T-helper 17 cell (primary cell): ENCODE results near the gene EGR4. TPM values are rescaled to one million over a fixed set of nuclear protein-coding genes. Genes with fewer than 3 reads are reported as not detected.
A peak's percentile ranks its signal among the peaks of the same experiment; 100 is the strongest.

ENCODE experiments used
- ATAC-seq: fragments of 150-1000 bp; cut with Tn5 transposase; 2 replicates; pipeline ENCODE4 v1.10.0; 2021; ENCODE audit warnings: mild to moderate bottlenecking, moderate library complexity
- DNase-seq, 3 donors: peaks; one replicate each; pipeline versions ENCODE4 v3.0.0 to v3.0.0-alpha.2; 2020 to 2021
- H3K9me3 ChIP-seq: one replicate; pipeline ENCODE4 v1.7.0; 2013; ENCODE audit warnings: low read length, mild to moderate bottlenecking; ENCODE audit not compliant: control insufficient read depth, poor library complexity, severe bottlenecking
- H3K27ac Mint-ChIP-seq: one replicate; pipeline ENCODE4 v1.8.0; 2022; ENCODE audit warnings: mild to moderate bottlenecking, moderate library complexity, mixed read lengths
- H3K27me3 Mint-ChIP-seq: one replicate; pipeline ENCODE4 v1.8.0; 2022; ENCODE audit warnings: mixed read lengths
- H3K36me3 Mint-ChIP-seq: one replicate; pipeline ENCODE4 v1.8.0; 2022; ENCODE audit warnings: low read depth, mixed read lengths
- H3K4me1 Mint-ChIP-seq: one replicate; pipeline ENCODE4 v1.8.0; 2022; ENCODE audit warnings: mild to moderate bottlenecking, mixed read lengths
- H3K4me3 Mint-ChIP-seq: one replicate; pipeline ENCODE4 v1.8.0; 2022; ENCODE audit warnings: mild to moderate bottlenecking, moderate library complexity, mixed read lengths
- total RNA-seq, 4 donors: library from RNA in 2 of 4; stranded (reverse) in 2 of 4; gene quantifications; one replicate each; pipeline ENCODE4 v1.2.3 and lab custom pipeline; 2022 to 2026

Gene EGR4
- total RNA-seq, 2 donors from 2014 or later = 0.52 to 0.70 TPM

DNA sequence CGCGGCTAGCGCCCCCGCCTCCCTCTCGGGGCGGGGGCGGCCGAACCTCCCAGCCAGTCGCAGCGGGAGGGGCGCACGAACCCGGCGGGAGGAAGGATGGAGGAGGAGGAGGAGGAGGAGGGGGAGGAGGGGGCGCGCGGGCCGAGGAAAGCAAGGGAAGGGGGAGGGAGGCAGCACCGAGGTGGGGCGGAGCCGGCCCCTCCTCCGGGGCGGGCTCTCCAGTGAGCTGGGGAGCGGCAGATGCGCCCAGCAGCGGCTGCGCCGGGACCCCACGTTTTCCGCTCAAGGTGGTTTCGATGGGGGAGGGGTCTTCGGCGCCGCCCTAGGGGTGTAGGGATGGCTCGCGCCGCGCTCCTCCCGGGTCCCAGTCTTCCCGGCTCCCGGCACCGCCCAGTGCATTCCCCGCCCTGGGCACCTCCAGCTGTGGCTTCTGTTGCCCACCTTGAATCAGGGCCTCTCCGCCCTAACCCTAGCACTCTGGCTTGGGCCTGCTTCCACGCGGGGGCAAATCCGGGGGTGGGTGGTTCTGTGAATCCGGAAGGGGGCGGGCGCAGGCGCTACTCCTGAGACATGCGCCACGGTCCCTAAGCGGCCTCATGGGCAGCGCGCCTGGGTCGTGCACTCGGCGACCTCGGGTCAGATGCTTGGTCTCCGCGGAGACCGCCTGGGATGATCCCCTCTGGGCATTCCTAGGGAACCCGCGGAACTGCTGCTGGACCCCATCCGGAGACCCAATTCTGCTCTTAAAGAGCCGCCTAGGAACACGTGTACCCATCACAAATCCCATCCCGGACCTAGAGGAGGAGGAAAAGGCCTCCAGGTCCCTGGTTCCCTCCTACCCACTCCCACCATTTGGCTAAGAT lies 8.8 kb downstream of the EGR4 start, which contains the start of gene FBXO41:
FBXO41 (minus strand) TSS at position 183 of the 863 bp plus-strand sequence. CDS start 14,848 bp downstream, outside the sequence.
- Mint-ChIP-seq H3K27ac (no peak within 1 kb of the TSS), H3K4me3 (peak within 1 kb of the TSS; percentile 87), H3K36me3 (peaks cover 5% of the 10 kb centered on the region), H3K27me3 (peaks cover 34% of the 10 kb centered on the region), H3K4me1 (peaks cover 17% of the 10 kb centered on the region)
- DNase-seq (peak in 2 of 3 donors; percentile 46 to 55), ATAC-seq (peak; percentile 80)
- no peaks in the 10 kb centered on the region for H3K9me3 ChIP-seq

DNA sequence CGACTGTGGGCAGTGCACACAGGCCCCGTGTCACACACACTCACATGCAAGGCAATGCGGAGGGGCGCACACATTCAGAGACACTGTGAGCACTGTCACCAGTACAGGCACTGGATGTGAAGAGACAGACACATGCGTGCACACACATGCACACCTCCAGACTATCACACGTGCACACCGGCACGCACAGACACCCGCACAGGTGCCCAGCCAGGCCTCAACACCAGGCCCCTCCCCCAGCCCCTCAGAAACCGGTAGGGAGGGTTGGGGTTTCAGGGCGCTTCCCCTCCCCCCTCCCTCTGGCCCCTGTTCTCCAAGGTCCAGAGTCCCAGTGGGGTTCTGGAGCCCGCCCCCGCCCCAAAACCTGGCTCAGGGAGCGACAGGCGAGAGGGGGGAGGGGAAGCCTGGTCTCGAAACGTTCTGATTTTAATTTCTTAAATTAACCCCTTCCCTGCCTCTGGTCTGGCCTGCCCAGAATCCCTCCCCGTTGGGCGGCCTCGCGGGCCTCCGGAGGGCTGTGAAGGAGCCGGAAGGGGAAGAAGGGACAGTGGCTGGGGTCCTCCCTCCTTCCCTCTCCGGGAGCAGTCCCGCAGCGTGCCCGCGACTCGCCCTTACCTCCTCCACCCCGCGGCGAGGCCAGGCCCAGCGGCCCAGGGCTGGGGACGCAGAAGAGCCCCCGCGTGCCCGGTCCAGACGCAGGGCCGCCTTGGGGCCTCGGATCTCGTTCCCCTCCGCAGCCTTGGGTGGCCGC lies 9.6 kb downstream of the EGR4 start:
- H3K27ac Mint-ChIP-seq = no peak overlapping the region
- no peak for DNase-seq
- H3K36me3 Mint-ChIP-seq = peaks cover 5% of the 10 kb centered on the region

DNA sequence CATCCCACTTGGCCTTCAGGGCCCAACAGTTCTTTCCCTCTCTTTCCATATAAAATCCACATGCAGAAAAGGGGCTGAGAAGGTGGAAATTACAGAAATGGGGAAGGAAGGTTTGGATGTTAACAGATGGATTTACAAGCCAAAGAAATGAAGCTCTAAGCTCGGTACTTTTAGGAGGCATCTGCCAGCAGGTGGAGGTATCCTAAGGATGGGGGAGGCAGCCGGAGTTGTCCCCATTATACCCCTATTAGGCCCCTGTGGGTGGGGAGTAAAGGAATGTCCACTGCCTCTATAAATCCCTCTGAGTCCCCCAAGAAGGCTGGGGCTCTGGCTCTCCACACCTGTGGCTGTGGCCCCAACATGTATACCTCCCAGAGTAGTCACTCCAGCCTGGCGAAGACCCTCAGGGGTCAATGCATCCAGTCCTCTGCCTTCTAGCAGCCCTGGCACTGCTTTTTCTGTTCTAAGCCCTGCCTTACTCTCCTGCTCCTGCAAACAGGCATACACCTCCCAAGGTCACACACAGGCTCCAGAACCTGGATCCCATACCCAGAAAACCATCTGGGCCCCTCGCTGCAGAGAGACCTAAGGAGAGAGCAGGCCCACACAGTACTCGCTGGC lies 10.3 kb downstream of the EGR4 start:
- H3K4me1 Mint-ChIP-seq = peaks cover 17% of the 10 kb centered on the region
- DNase-seq (no peak), ATAC-seq (no peak)
- no peaks in the 10 kb centered on the region for H3K9me3 ChIP-seq
- H3K36me3 Mint-ChIP-seq = peaks cover 2% of the 10 kb centered on the region
- peak overlapping the region; percentile 87 for H3K4me3 Mint-ChIP-seq
- no peak overlapping the region for H3K27ac Mint-ChIP-seq
- H3K27me3 Mint-ChIP-seq = peaks cover 19% of the 10 kb centered on the region

More for the DNA sequence above, 9.6 kb downstream of the EGR4 start:
- peaks cover 26% of the 10 kb centered on the region for H3K27me3 Mint-ChIP-seq
- peak; percentile 23 for ATAC-seq
- no peaks in the 10 kb centered on the region for H3K9me3 ChIP-seq
- peaks cover 17% of the 10 kb centered on the region for H3K4me1 Mint-ChIP-seq
- H3K4me3 Mint-ChIP-seq = peak overlapping the region; percentile 87

DNA sequence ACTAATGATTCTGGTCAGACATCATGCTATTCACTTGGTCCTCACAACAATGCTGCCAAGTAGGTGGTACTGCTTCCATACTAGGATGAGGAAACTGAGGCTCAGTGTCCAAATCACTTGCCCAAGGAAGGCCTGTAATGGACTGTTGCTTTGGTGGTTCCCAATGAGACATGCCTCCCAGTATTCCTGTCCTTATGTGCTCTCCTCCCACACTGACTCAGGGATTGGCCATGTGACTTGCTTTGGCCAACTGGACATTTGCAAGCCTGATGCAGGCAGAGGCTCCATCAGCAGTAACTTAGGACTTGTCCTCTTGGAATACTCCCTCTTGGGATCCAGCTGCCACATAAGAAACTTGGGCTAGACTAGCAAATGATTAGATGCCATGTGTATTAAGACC lies 12.1 kb downstream of the EGR4 start:
- no peak overlapping the region for H3K27ac Mint-ChIP-seq
- H3K4me3 Mint-ChIP-seq = no peak overlapping the region
- ATAC-seq (no peak), DNase-seq (no peak)
- H3K4me1 Mint-ChIP-seq = peaks cover 15% of the 10 kb centered on the region
- H3K36me3 Mint-ChIP-seq = no peaks in the 10 kb centered on the region
- peaks cover 7% of the 10 kb centered on the region for H3K27me3 Mint-ChIP-seq
- H3K9me3 ChIP-seq = no peaks in the 10 kb centered on the region

DNA sequence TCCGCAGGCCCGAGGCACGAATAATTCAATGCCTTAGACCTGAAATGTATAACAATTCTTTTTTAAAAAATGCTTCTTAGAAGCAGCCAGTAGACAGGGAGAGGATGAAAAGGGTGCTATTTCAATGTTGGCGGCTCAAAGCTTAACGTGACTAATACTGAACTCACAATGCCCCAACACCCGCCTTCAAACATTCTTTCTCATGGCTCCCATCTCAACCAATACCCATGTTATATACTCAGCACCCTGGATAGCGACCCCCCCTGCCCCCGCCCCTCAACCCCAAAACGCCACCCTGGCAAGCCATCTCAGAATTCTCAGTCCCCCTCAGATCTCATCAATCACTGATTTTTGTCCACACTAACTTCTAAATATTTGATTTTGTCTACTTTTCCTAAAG lies 13.5 kb downstream of the EGR4 start:
- ATAC-seq = no peak
- DNase-seq = no peak
- H3K4me3 Mint-ChIP-seq = no peak overlapping the region
- no peaks in the 10 kb centered on the region for H3K36me3 Mint-ChIP-seq
- no peak overlapping the region for H3K27ac Mint-ChIP-seq
- no peaks in the 10 kb centered on the region for H3K27me3 Mint-ChIP-seq
- H3K4me1 Mint-ChIP-seq = peaks cover 6% of the 10 kb centered on the region
- H3K9me3 ChIP-seq = no peaks in the 10 kb centered on the region

DNA sequence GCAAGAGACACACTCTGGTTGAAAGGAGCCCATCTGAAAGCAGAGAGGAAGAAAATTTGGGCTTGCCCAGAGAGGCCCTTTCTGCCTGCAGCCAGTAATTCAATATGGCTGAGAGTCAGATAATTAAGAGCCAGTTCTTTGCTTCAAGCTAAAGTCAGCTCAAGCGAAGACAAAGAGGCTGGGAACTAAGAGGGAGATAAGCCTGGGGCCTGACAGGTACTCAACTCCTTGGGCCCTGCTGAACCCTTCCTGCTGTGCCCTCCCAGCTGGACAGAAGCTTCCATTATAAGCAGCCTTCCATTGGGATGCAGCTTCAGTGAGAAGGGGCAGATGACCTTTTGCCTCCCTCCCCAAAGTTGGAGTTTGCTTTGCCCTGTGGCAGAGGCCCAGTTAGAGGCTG lies 21.1 kb downstream of the EGR4 start:
- Mint-ChIP-seq H3K27ac (no peak overlapping the region), H3K4me1 (peaks cover 14% of the 10 kb centered on the region), H3K4me3 (no peak overlapping the region), H3K27me3 (no peaks in the 10 kb centered on the region), H3K36me3 (peaks cover 7% of the 10 kb centered on the region)
- ATAC-seq = no peak
- H3K9me3 ChIP-seq = no peaks in the 10 kb centered on the region
- no peak for DNase-seq

DNA sequence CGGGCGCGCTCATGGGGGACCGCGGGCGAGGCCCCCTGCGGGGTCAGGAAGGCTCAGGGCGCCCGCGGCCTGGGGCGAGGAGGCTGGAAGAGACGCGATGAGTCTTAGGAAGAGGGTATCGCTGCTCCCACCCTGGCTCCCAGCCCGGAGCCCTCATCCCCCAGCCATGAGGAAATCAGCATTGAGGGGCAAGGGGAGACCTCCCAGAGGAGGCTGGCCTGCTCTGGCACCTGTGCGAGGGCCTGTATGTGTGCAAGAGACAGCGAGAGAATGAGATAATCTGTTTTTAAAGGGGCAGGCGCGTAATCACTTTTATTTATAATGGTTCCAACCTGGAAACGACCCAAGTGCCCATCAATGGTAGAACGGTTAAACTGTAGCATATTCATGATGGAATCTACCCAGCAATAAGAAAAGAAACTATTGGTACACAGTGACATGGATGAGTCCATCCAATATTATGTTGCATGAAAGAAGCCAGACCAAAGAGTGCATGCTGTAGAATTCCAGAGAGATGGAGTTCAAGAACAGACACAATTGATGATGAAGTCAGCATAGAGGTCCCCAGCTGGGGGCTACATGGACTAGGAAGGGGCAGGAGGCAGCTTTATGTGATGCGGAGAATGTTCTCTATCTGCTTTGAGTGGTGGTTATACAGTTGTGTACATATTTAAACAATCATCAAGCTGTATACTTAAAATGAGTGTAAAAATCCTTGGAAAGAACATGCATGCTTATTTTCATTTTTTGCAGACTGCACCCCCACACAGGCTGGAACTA lies 23.5 kb downstream of the EGR4 start:
- Mint-ChIP-seq H3K27me3 (no peaks in the 10 kb centered on the region), H3K27ac (peak overlapping the region; percentile 72), H3K4me3 (peak overlapping the region; percentile 80), H3K36me3 (peaks cover 7% of the 10 kb centered on the region), H3K4me1 (peaks cover 21% of the 10 kb centered on the region)
- ATAC-seq (no peak), DNase-seq (no peak)
- H3K9me3 ChIP-seq = no peaks in the 10 kb centered on the region

DNA sequence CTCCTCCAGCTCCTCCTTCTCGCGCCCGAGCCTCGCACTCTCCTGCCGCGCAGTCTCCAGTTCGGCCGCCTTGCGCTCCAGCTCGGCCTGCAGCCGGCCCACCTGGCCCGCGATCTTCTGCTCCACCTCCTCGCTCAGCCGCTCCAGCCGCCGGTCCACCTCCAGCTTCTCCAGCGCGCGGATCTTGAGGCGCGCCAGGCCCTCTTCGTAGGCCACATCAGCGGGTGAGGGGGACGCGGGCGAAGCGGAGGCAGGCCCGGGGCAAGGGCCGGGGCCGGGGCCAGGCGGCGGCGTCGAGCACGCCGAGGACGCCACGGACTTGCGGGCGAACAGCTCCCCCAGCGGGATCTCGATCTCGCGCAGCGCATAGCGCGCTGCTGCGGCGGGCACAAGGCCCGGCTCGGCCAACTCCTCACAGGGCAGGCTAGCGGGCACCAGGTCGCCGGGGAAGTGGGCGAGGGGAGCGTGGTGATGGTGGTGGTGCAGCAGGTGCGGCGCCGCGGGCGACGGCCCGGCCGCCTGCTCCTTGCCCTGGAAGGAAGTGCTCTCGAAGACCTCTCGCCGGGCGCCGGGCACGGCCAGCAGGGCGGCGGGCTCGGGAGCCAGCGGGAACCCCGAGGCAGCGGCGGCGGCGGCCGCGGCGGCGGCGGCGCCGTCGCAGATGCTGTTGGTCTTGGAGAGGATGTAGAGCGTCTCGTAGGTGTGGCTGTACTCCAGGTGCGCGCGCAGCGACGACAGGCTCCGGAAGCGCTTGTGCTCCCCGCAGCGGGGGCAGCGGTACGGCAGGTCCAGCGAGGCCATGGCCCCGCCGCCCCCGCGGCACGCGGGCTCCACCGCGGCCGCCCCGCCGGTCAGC lies 24.3 kb downstream of the EGR4 start:
- ATAC-seq = peak; percentile 95
- Mint-ChIP-seq H3K27ac (peak overlapping the region; percentile 72), H3K4me1 (peaks cover 20% of the 10 kb centered on the region), H3K27me3 (no peaks in the 10 kb centered on the region), H3K36me3 (peaks cover 7% of the 10 kb centered on the region), H3K4me3 (peak overlapping the region; percentile 83)
- DNase-seq = peak; percentile 66 to 68 (median 67)
- no peaks in the 10 kb centered on the region for H3K9me3 ChIP-seq

DNA sequence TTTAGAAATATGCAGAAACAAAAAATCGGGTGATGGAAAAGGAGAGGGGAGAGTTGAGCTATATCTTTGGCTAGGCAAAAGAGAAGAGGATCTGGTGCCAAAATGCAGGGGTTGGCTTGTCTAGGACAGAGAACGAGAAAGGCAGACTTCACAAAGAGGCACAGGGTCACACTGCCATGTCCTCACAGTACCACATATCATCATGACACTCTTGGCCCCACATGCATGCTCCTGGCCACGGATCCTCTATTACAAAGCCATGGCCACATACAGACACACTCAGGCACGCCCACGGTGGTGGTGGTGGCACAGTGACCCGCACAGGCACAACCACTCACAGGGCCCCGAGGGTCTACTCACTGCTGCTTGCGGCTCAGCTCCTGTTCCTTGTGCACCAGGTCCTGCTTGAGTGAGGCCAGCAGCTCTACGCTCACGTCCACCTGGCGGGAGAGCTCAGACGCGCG lies 24.9 kb downstream of the EGR4 start:
- ATAC-seq (no peak), DNase-seq (no peak)
- Mint-ChIP-seq H3K27me3 (no peaks in the 10 kb centered on the region), H3K27ac (no peak overlapping the region), H3K4me1 (peaks cover 19% of the 10 kb centered on the region), H3K4me3 (peak overlapping the region; percentile 83), H3K36me3 (peaks cover 7% of the 10 kb centered on the region)
- no peaks in the 10 kb centered on the region for H3K9me3 ChIP-seq

DNA sequence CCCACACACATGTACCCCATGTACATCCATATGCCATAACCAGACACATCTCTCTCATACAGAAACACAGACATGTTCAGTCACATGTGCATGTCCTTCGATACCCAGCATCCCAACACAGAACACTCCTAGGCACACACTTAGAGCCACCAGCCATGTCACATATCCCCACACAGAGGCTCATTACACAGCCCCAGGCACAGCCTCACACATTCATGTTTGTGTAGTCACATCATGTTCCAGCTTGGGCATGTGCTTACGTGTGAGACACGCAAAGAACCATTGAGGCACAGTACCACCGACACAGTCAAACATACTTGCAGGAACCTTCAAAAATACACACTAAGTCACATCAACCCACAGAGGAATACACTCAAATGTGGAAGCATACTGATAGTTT lies 26.3 kb downstream of the EGR4 start:
- no peak overlapping the region for H3K27ac Mint-ChIP-seq
- ATAC-seq = no peak
- H3K4me3 Mint-ChIP-seq = peak overlapping the region; percentile 75
- H3K4me1 Mint-ChIP-seq = peaks cover 19% of the 10 kb centered on the region
- no peaks in the 10 kb centered on the region for H3K27me3 Mint-ChIP-seq
- no peaks in the 10 kb centered on the region for H3K9me3 ChIP-seq
- H3K36me3 Mint-ChIP-seq = peaks cover 7% of the 10 kb centered on the region
- no peak for DNase-seq

DNA sequence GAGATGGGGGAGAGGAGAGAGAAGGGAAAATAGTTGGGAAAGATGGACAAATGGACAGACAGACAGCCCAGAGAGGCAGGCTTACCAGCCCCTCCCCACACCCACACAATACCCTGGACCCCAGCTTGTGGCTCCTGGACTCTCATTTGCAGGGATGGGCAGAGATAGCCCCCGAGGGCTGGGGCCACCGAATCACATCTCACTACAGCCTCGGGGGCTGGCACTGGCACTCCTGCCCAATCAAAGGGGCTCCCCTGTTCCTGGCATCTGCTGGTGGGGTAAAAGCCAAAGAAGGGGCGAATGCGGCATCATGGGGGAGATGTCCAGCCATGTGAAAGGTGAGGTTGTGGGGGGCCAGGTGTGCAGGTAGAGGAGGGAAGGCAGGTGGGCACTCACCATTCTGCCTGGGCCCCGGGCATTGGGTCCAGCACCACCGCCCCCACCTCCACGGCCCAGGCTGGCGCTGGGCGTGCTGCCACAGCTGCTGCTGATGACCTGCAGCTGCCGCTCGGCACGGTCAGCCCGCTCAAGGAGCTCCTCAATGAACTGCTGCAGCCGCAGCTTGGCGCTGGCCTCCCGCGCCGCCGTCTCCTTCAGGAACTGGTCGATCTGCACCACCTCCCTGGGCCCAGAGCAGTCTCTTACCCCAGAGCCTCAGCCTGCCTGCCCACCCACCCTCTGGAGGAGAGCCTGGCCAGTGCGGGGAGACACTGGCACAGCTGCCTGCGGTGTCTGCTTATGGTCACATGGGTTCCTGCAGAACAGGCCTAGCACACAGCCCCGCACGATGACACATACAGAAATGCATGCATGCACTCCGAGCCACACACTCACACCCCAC lies 27.1 kb downstream of the EGR4 start:
- peaks cover 9% of the 10 kb centered on the region for H3K36me3 Mint-ChIP-seq
- H3K4me3 Mint-ChIP-seq = peak overlapping the region; percentile 75
- peaks cover 19% of the 10 kb centered on the region for H3K4me1 Mint-ChIP-seq
- no peaks in the 10 kb centered on the region for H3K9me3 ChIP-seq
- no peaks in the 10 kb centered on the region for H3K27me3 Mint-ChIP-seq
- no peak overlapping the region for H3K27ac Mint-ChIP-seq
- DNase-seq = no peak
- no peak for ATAC-seq
